T-helper 2 cell treated with Interferon-gamma antibody and Interleukin-4, amounts not matched to agents 5 μg/mL and 100 μg/mL, for 36 hours (primary cell): Measurements from ENCODE around the gene TBL1XR1.

Source experiments
- DNase-seq: peaks from one replicate; pipeline ENCODE4 v3.0.0; 2021; ENCODE audit warnings: low spot score
- H3K27ac Mint-ChIP-seq: one replicate; pipeline ENCODE4 v1.8.0; 2021; ENCODE audit warnings: mild to moderate bottlenecking, mixed read lengths
- H3K27me3 Mint-ChIP-seq: one replicate; pipeline ENCODE4 v1.8.0; 2021; ENCODE audit warnings: low read depth, mixed read lengths
- H3K36me3 Mint-ChIP-seq: one replicate; pipeline ENCODE4 v1.8.0; 2021; ENCODE audit warnings: low read depth, mixed read lengths
- H3K4me1 Mint-ChIP-seq: one replicate; pipeline ENCODE4 v1.8.0; 2021; ENCODE audit warnings: low read depth, mixed read lengths
- H3K4me3 Mint-ChIP-seq: one replicate; pipeline ENCODE4 v1.8.0; 2022; ENCODE audit warnings: mild to moderate bottlenecking, moderate library complexity, mixed read lengths
- H3K9me3 Mint-ChIP-seq: one replicate; pipeline ENCODE4 v1.8.0; 2021; ENCODE audit warnings: mixed read lengths

TBL1XR1 gene

DNA sequence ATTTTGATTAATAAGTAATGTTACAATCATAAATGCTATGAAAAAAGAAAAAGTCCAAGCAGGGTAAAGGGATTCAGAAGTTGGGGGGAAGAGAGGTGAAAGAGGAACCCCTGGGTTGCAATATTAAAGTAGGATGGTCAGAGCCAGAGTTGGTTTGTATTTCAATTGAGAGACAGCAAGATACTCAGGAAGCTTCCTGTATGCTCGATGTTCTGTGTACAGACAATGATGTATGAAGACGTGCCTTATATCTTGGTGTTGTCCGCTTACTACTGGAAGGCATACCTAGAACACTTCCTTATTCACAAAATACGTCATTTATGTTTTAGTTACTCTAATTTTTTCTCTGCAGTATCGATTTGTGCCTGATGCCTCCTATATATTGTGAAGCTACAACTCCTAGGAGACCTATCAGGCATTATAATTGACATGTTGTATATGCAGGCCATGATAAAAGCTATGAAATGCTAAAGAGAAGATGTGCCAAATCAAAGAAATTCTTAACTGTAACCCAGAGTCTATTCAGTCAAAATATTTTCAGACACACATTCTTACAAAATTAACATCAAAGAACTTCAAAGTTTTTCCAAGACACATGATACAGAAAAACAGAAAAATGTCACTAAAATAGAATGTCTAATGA lies 87.5 kb downstream of the TBL1XR1 start:
- no peaks in the 10 kb centered on the region for H3K9me3 Mint-ChIP-seq
- H3K36me3 Mint-ChIP-seq: peaks cover 5% of the 10 kb centered on the region
- H3K4me3 Mint-ChIP-seq: no peak overlapping the region
- H3K4me1 Mint-ChIP-seq: peaks cover 39% of the 10 kb centered on the region
- DNase-seq: no peak
- H3K27ac Mint-ChIP-seq: peak overlapping the region; percentile 23
- no peaks in the 10 kb centered on the region for H3K27me3 Mint-ChIP-seq

DNA sequence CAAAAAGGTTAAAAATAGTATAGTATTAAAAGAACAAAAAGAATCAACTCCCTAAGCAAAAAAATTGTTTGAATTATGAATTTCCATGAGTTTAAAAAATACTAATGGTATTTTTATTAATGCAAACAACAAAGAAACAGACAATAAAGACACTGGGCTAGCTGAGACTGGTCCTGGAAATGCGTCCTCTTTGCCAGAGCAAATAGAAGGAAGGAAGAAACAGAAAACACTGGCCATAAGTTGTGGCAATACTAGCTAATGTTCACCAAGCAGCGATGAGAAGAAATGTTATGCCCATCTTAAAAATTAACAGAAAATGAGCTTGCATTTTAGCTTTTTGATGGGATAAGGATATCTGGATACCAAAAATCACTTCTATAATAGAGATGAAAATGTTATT lies 88.6 kb downstream of the TBL1XR1 start:
- H3K9me3 Mint-ChIP-seq: no peaks in the 10 kb centered on the region
- peaks cover 5% of the 10 kb centered on the region for H3K36me3 Mint-ChIP-seq
- DNase-seq: no peak
- no peaks in the 10 kb centered on the region for H3K27me3 Mint-ChIP-seq
- no peak overlapping the region for H3K4me3 Mint-ChIP-seq
- no peak overlapping the region for H3K27ac Mint-ChIP-seq
- peaks cover 41% of the 10 kb centered on the region for H3K4me1 Mint-ChIP-seq

DNA sequence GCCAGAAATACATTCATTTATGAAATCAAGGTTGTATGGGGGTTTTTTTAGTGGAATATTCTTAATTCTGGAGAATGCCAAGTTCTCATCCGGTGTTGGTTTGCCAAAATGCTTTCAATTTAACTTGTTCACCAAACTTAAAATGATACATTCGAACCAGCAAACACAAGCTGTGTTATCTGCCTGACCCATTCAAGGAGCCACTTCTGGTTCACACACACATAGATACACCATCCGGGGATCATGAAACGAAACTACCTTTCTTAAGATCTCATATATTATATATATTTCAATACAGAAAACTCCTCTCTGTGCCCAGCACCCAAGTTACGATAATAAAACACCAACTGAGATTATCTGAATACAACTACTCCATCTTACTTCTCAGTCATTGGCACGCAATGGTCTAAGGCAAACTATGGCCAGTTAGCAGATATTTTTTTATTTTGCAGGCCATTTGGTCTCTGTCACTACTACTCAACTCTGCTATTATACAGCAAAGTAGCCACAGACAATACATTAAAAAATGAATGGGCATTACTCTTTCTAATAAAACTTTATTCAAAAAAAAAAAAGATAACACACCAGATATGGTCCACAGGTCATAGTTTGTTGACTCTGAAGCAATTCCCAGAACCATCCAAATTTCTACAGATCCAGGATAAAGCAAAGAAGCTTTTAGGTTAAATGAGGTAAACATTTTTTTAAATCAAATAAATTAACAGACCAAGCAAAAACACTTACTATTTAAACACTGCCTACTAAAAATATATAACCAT lies 89.6 kb downstream of the TBL1XR1 start:
- Mint-ChIP-seq H3K9me3 (no peaks in the 10 kb centered on the region), H3K27ac (no peak overlapping the region), H3K27me3 (no peaks in the 10 kb centered on the region), H3K36me3 (peaks cover 2% of the 10 kb centered on the region), H3K4me1 (peaks cover 34% of the 10 kb centered on the region), H3K4me3 (no peak overlapping the region)
- no peak for DNase-seq

DNA sequence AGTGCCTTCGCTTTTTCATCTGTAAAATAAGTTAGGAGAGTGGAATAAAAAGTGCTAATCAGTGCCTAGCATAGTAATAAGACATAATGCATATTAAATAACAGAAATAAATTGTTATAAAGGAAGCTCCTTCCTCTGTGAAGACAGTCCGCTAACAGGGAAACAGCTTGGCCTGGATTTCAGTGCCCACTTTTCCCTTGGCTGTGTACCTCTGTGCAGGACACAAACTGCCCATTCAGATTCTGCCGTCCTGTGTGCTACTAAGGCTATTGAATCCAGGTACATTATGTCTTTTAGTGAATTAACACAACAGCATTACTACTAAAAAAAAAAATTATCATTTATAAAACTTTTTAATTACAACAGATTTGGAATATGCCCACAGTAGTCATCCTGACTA lies 90.7 kb downstream of the TBL1XR1 start:
- Mint-ChIP-seq H3K4me3 (no peak overlapping the region), H3K36me3 (peaks cover 5% of the 10 kb centered on the region), H3K27ac (no peak overlapping the region), H3K4me1 (peaks cover 34% of the 10 kb centered on the region), H3K9me3 (no peaks in the 10 kb centered on the region), H3K27me3 (no peaks in the 10 kb centered on the region)
- no peak for DNase-seq

DNA sequence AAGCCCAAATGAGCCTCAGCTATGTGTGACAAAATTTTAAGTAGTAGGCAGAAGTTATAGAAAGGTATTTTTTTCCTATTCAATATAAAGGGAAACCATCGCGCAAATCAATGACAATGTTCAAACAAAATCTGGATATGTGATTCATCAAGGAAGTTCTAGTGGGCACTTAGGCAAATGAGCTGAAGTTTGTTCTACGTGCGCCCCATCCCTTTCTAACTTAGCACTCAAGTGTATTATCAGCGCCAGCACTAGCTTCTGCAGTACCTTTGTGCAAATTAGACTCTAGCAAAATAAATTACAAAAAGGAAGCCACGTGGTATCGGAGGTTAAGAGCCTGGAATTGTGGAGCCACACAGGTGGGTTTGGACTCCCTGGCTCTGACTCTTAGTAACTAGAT lies 91.1 kb downstream of the TBL1XR1 start:
- Mint-ChIP-seq H3K36me3 (peaks cover 5% of the 10 kb centered on the region), H3K27ac (no peak overlapping the region), H3K9me3 (no peaks in the 10 kb centered on the region), H3K4me1 (peaks cover 34% of the 10 kb centered on the region), H3K27me3 (no peaks in the 10 kb centered on the region), H3K4me3 (no peak overlapping the region)
- no peak for DNase-seq

DNA sequence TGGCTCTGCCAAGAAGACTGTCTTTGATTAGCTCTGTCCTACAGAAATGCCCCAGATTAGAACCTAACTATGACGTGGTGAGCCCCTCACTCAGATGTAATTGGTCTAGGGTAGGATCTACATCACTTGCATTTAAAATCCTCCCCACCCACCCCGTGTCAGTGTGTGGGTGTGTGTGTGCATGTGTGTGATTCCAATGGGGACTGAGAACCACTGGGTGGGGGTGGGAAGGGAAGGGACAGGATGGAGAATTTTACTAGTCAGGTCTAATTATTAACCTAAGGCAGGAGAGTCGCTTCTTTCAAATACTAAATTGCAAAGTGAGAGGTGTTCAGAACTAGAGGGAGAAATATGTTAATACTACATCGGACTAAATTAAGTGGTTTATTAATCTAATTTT lies 91.7 kb downstream of the TBL1XR1 start:
- Mint-ChIP-seq H3K4me3 (no peak overlapping the region), H3K4me1 (peaks cover 29% of the 10 kb centered on the region)

DNA sequence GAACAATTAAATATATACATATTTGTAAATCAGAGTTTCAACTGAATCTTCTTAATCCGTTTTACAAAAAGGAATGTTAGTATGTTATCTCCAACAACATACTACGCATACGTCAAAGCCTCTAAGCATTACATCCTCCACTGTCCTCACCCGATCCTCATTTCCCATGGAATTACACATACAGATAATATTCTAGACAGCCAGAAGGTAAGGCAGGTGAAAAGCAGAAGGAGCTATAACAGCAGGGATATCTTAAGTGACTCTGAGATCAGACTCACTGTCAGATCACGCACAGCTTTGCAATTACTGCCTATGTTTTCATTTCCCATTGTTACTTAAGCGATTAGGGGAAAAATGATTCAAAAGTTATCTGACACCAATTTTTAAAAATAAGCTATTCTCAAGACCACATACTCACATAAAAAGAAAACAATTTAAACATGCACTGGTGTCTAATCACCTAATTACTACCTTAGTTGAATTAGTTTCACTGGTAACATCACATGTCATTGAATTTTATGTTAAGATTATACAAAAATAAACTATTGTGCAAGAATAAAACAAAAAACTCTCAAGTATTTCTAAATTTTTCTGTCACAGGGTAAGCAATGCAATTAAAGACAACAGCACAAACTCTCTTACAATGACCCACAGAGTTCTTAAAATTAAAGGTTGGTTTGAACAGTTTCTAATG lies 92.8 kb downstream of the TBL1XR1 start:
- H3K27ac Mint-ChIP-seq: no peak overlapping the region
- DNase-seq: no peak
- H3K9me3 Mint-ChIP-seq: no peaks in the 10 kb centered on the region
- peaks cover 17% of the 10 kb centered on the region for H3K4me1 Mint-ChIP-seq
- H3K4me3 Mint-ChIP-seq: no peak overlapping the region
- peaks cover 5% of the 10 kb centered on the region for H3K36me3 Mint-ChIP-seq
- no peaks in the 10 kb centered on the region for H3K27me3 Mint-ChIP-seq

More for the DNA sequence above, 91.7 kb downstream of the TBL1XR1 start:
- no peak overlapping the region for H3K27ac Mint-ChIP-seq
- no peaks in the 10 kb centered on the region for H3K27me3 Mint-ChIP-seq
- H3K9me3 Mint-ChIP-seq: no peaks in the 10 kb centered on the region
- DNase-seq: no peak
- H3K36me3 Mint-ChIP-seq: peaks cover 5% of the 10 kb centered on the region

DNA sequence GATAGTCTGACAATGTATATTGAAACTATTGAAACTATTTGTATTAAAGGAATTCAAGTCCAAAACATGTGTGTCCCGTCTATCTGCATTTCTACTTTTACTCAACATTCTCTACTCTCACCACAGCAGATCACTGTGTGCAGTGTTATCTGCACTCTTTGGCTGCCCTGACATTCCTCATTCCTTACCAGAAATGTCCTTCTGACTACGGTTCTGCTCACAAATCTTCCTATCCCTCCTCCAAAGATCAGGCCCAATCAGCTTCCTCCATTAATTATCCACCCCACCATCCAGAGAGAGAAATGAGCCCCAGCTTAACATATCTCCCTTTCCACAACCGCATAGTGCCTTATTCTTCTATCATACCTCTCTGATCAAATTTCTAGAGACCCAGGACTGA lies 94.7 kb downstream of the TBL1XR1 start:
- Mint-ChIP-seq H3K9me3 (no peaks in the 10 kb centered on the region), H3K27ac (no peak overlapping the region), H3K36me3 (peaks cover 12% of the 10 kb centered on the region), H3K4me1 (peaks cover 14% of the 10 kb centered on the region), H3K4me3 (no peak overlapping the region), H3K27me3 (no peaks in the 10 kb centered on the region)
- no peak for DNase-seq

DNA sequence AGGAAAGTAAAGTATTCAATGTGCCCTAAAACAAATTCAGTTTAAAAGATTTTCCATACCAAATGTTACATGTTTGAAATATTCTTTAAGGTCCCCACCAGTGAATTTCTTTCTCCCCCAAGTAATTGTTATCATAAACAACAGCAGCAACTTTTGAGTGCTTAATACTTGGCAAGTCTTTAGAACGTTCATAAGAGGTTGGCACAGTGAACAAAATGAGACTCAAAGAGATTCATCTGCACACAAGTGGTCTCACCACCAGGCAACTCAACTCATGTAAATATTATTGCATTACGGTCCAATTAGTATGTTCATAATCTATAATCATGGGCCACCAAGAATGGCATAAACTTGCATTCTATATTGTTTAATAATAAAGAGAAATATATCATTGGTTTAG lies 98.7 kb downstream of the TBL1XR1 start:
- H3K27ac Mint-ChIP-seq: no peak overlapping the region

DNA sequence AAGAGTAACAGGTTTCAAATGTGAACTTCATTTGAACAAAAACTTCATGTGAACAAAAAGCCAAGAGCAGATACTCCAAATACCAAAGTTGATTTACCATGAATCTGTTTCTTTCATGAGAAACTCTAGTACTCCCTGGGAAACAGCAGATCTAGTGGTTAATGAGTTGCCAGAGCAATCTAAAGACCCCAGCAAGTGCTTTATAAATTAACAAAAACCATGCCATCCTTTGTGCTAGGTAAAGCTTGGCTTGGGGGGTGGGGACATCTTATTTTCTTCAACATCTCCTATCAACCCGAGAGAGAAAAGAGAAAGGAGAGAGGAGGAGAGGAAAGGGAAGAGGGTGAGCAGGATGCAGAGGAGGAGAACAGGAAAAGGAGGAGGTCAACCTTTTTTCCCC lies 100.7 kb downstream of the TBL1XR1 start:
- no peak for DNase-seq
- Mint-ChIP-seq H3K4me1 (peaks cover 8% of the 10 kb centered on the region), H3K27ac (no peak overlapping the region), H3K27me3 (no peaks in the 10 kb centered on the region), H3K36me3 (peaks cover 58% of the 10 kb centered on the region), H3K4me3 (no peak overlapping the region), H3K9me3 (peaks cover 40% of the 10 kb centered on the region)

More for the DNA sequence above, 98.7 kb downstream of the TBL1XR1 start:
- H3K4me3 Mint-ChIP-seq: no peak overlapping the region
- peaks cover 45% of the 10 kb centered on the region for H3K36me3 Mint-ChIP-seq
- peaks cover 21% of the 10 kb centered on the region for H3K9me3 Mint-ChIP-seq
- no peaks in the 10 kb centered on the region for H3K27me3 Mint-ChIP-seq
- DNase-seq: no peak
- peaks cover 6% of the 10 kb centered on the region for H3K4me1 Mint-ChIP-seq

DNA sequence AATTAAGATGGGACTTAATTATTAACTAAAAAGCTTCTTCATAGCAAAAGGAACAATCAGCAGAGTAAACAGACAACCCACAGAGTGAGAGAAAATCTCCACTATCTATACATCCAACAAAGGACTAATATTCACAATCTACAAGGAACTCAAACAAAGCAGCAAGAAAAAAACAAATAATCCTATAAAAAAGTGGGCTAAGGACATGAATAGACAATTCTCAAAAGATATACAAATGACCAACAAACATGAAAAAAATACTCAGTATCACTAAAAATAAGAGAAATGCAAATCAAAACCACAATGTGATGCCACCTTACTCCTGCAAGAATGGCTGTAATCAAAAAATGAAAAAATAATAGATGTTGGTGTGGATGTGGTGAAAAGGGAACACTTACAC lies 103.3 kb downstream of the TBL1XR1 start:
- Mint-ChIP-seq H3K4me1 (peaks cover 14% of the 10 kb centered on the region), H3K9me3 (peaks cover 43% of the 10 kb centered on the region), H3K36me3 (peaks cover 75% of the 10 kb centered on the region), H3K4me3 (no peak overlapping the region), H3K27ac (no peak overlapping the region), H3K27me3 (no peaks in the 10 kb centered on the region)
- no peak for DNase-seq

DNA sequence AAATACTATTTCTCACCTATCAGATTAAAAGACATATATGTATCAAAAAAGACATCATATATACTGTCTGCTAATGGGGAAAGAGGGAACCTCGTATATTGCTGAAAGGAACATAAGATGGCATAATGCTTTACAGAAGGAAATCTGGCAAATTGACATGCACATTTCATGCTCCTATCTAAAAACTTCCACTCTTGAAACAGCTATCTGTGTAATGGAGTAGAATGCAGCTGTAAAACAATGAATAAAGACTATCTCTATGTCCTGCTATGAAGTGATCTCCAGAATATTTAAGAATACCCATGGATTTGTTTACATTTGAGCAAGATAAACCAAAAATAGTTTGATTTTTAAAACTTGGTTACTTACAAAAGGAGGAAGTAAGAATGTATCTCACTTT lies 107.4 kb downstream of the TBL1XR1 start:
- no peak overlapping the region for H3K27ac Mint-ChIP-seq
- no peaks in the 10 kb centered on the region for H3K27me3 Mint-ChIP-seq

DNA sequence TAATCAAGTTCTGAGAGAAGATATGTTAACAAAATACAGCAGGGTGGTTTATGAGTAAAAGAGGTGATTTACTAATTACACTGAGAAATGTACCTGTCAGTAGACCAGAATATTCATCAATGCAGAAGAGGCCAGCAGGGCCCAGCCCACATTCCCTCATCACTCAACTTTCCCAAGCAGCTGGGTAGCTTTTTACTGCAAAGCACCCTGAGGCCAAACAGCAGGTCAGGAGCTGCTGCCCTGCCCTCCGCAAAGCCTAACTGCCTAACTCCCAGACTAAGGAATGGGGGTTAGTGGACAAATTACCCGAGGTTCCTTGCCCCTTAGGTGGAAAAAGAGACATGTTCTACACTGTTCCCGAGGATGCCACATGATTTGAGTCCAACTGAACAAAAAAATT lies 108.2 kb downstream of the TBL1XR1 start:
- H3K36me3 Mint-ChIP-seq: peaks cover 59% of the 10 kb centered on the region

More for the DNA sequence above, 107.4 kb downstream of the TBL1XR1 start:
- Mint-ChIP-seq H3K4me1 (peaks cover 24% of the 10 kb centered on the region), H3K9me3 (peaks cover 33% of the 10 kb centered on the region), H3K4me3 (no peak overlapping the region), H3K36me3 (peaks cover 61% of the 10 kb centered on the region)
- DNase-seq: no peak

DNA sequence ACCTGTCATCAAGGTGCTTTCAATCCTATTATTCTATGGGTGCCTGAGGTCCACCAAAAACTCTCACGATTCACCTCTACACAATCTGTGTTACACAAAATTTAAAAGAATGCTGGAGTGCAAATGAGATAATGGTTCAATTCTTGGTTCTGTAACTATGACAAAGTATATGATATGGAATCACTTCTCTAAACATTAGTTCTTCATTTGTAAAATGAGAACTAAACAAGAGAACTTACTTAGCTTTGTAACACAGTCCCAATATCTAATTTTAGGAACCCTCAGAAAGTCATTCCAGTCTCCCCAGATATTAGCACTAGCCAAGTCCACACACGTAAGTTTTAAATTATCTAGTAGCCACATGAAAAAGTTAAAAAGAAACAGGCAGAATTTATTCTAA lies 111.5 kb downstream of the TBL1XR1 start:
- Mint-ChIP-seq H3K27ac (no peak overlapping the region), H3K27me3 (no peaks in the 10 kb centered on the region), H3K9me3 (no peaks in the 10 kb centered on the region), H3K4me3 (no peak overlapping the region), H3K36me3 (peaks cover 39% of the 10 kb centered on the region), H3K4me1 (peaks cover 31% of the 10 kb centered on the region)
- DNase-seq: no peak

More for the DNA sequence above, 108.2 kb downstream of the TBL1XR1 start:
- H3K9me3 Mint-ChIP-seq: peaks cover 28% of the 10 kb centered on the region
- H3K4me3 Mint-ChIP-seq: no peak overlapping the region
- no peak for DNase-seq
- H3K27me3 Mint-ChIP-seq: no peaks in the 10 kb centered on the region
- H3K27ac Mint-ChIP-seq: no peak overlapping the region
- H3K4me1 Mint-ChIP-seq: peaks cover 30% of the 10 kb centered on the region
